B cell (primary cell): ENCODE measurements around the gene RGS7. TPM values are rescaled to one million over a fixed set of nuclear protein-coding genes. Genes with fewer than 3 reads are reported as not detected.

Source experiments
- ATAC-seq: fragments of 200-7000 bp; cut with Tn5 transposase; one replicate; pipeline ENCODE4 v1.10.0; 2021; ENCODE audit warnings: low read depth, mild to moderate bottlenecking, moderate number of reproducible peaks, moderate library complexity
- CTCF ChIA-PET: fragments of 350-600 bp; sonication (Branson Sonifier 250); formaldehyde crosslinking; loops from one replicate; lab custom pipeline; 2021; ENCODE audit warnings: antibody characterized with exemption, inconsistent platforms; lab: Charles Lee
- POLR2A ChIA-PET: fragments of 350-600 bp; sonication (Branson Sonifier 250); formaldehyde crosslinking; loops from one replicate; lab custom pipeline; 2021; ENCODE audit warnings: antibody characterized with exemption; lab: Charles Lee
- DNase-seq: peaks from one replicate; pipeline ENCODE4 v3.0.0; 2013
- H2AFZ ChIP-seq: 2 replicates; pipeline ENCODE4 v1.6.1; 2012; ENCODE audit warnings: mild to moderate bottlenecking, low read depth, low read length; ENCODE audit not compliant: insufficient read depth, poor library complexity, severe bottlenecking
- H3K27ac ChIP-seq, 2 donors: 1 replicate in 1 of 2; 2 replicates in 1 of 2; pipeline ENCODE4 v1.5.1; 2012 to 2013; ENCODE audit warnings: low read length in 2 of 2, mild to moderate bottlenecking in 2 of 2, moderate library complexity in 1 of 2
- H3K27me3 ChIP-seq, 4 experiments: fragments of 200-600 bp in 1 of 4; sonication (generic) in 1 of 4; replicated peaks in 1 of 4; 1 replicate in 2 of 4; 2 replicates in 2 of 4; pipeline versions ENCODE4 v1.6.1 to v1.7.0; 2013 to 2016; ENCODE audit warnings: low read length in 3 of 4, mild to moderate bottlenecking in 2 of 4, mixed read lengths in 1 of 4, moderate library complexity in 1 of 4; ENCODE audit not compliant: insufficient read depth in 4 of 4, control insufficient read depth in 3 of 4; ENCODE audit errors: control extremely low read depth in 1 of 4
- H3K36me3 ChIP-seq, 2 experiments: replicated peaks in 1 of 2; 1 replicate in 1 of 2; 2 replicates in 1 of 2; pipeline versions ENCODE4 v1.6.1 to v1.7.1; 2013; ENCODE audit warnings: low read length in 1 of 2; ENCODE audit not compliant: insufficient read depth in 2 of 2, control insufficient read depth in 1 of 2; ENCODE audit errors: control extremely low read depth in 1 of 2, extremely low read depth in 1 of 2
- H3K4me1 ChIP-seq, 2 donors: fragments of 200-600 bp in 1 of 2; sonication (generic) in 1 of 2; 1 replicate in 1 of 2; 2 replicates in 1 of 2; pipeline versions ENCODE4 v1.5.1 to v1.6.1; 2013 to 2017; ENCODE audit warnings: low read length in 2 of 2; ENCODE audit not compliant: control insufficient read depth in 2 of 2, insufficient read depth in 2 of 2
- H3K4me2 ChIP-seq: replicated peaks from 2 replicates; pipeline ENCODE3; 2012; ENCODE audit warnings: mild to moderate bottlenecking, low read depth, low read length; ENCODE audit not compliant: poor library complexity, severe bottlenecking
- H3K4me3 ChIP-seq, 5 experiments: fragments of 200-600 bp in 1 of 5; sonication (generic) in 1 of 5; 1 replicate in 3 of 5; 2 replicates in 2 of 5; pipeline versions ENCODE4 v1.5.1 to v1.7.0; 2011 to 2016; ENCODE audit warnings: low read length in 4 of 5, mild to moderate bottlenecking in 4 of 5, low read depth in 2 of 5, control low read depth in 1 of 5, moderate library complexity in 1 of 5; ENCODE audit not compliant: insufficient read depth in 1 of 5; ENCODE audit errors: control extremely low read depth in 1 of 5, extremely low read depth in 1 of 5
- H3K79me2 ChIP-seq: fragments of 200-600 bp; sonication (generic); one replicate; pipeline ENCODE4 v1.6.0; 2016; ENCODE audit warnings: low read length; ENCODE audit not compliant: control insufficient read depth, insufficient read depth
- H3K9ac ChIP-seq: fragments of 200-600 bp; sonication (generic); 2 replicates; pipeline ENCODE4 v1.6.1; 2017; ENCODE audit warnings: mild to moderate bottlenecking, low read length, moderate library complexity
- H3K9me3 ChIP-seq, 3 donors: one replicate each; pipeline versions ENCODE4 v1.6.1 to v1.7.1; 2013; ENCODE audit warnings: low read length in 2 of 3; ENCODE audit not compliant: control insufficient read depth in 2 of 3, insufficient read depth in 1 of 3; ENCODE audit errors: control extremely low read depth in 1 of 3
- H4K20me1 ChIP-seq: 2 replicates; pipeline ENCODE4 v1.6.0; 2012; ENCODE audit warnings: mild to moderate bottlenecking, low read length; ENCODE audit not compliant: insufficient read depth, control insufficient read depth, poor library complexity, severe bottlenecking
- H3K27ac Mint-ChIP-seq: one replicate; pipeline ENCODE4 v1.8.0; 2021; ENCODE audit warnings: mixed read lengths
- H3K27me3 Mint-ChIP-seq: one replicate; pipeline ENCODE4 v1.8.0; 2021; ENCODE audit warnings: mixed read lengths
- H3K4me1 Mint-ChIP-seq: one replicate; pipeline ENCODE4 v1.8.0; 2021; ENCODE audit warnings: mixed read lengths
- H3K4me3 Mint-ChIP-seq: one replicate; pipeline ENCODE4 v1.8.0; 2021; ENCODE audit warnings: mixed read lengths
- H3K9me3 Mint-ChIP-seq: one replicate; pipeline ENCODE4 v1.8.0; 2022; ENCODE audit warnings: mixed read lengths; ENCODE audit not compliant: insufficient read depth
- CTCF ChIP-seq: fragments of 200-600 bp; IDR thresholded peaks from one replicate; pipeline ENCODE4 v1.8.0; 2022; ENCODE audit warnings: antibody characterized with exemption, mild to moderate bottlenecking
- EZH2 ChIP-seq: IDR thresholded peaks from 2 replicates; pipeline ENCODE4 v1.6.1; 2012; ENCODE audit warnings: borderline replicate concordance, low read depth, mild to moderate bottlenecking, moderate library complexity, low read length; ENCODE audit not compliant: insufficient read depth, poor library complexity, severe bottlenecking
- WGBS: methylation state at CpG from one replicate; pipeline ENCODE4 v1.1.5; 2013; ENCODE audit warnings: missing lambda C conversion rate; ENCODE audit not compliant: insufficient coverage; 5-methylcytosine and 5-hydroxymethylcytosine counted together
- intact Hi-C: fragments of 100-400 bp; cut with micrococcal nuclease; formaldehyde crosslinking; loops from one replicate; pipeline ENCODE4 v1.10.0; 2022
- polyA plus RNA-seq: library from polyadenylated mRNA; depleted of rRNA; stranded (reverse); fragments of >200 nt; gene quantifications from 2 replicates; pipeline ENCODE4 v1.2.3, GENCODE V29; 2012
- total RNA-seq, 2 donors: library from RNA; stranded (reverse); fragments of 120-200 nt in 1 of 2; gene quantifications; 1 replicate in 1 of 2; 2 replicates in 1 of 2; pipeline versions ENCODE4 v1.2.3 to v1.2.4, GENCODE V29; 2013 to 2022

Gene RGS7
- total and polyA plus RNA-seq, 2 donors (not counting 1 experiment from before 2014, with no cell fraction given): 0.15 to 1.8 TPM

- no peak overlapping the region for H3K27ac ChIP-seq
- no peak for ATAC-seq
- no peak overlapping the region for H3K9ac ChIP-seq
- no peaks in the 10 kb centered on the region for H4K20me1 ChIP-seq
- ChIA-PET POLR2A (no interaction called here), CTCF (no interaction called here)
- no peaks in the 10 kb centered on the region for H3K4me1 ChIP-seq
- no peak for DNase-seq
- no peak overlapping the region for H3K4me3 ChIP-seq
- no peaks in the 10 kb centered on the region for H3K36me3 ChIP-seq
- Mint-ChIP-seq H3K27ac (no peak overlapping the region), H3K4me1 (no peaks in the 10 kb centered on the region), H3K4me3 (no peak overlapping the region), H3K27me3 (no peaks in the 10 kb centered on the region), H3K9me3 (no peaks in the 10 kb centered on the region)
- no peak overlapping the region for H2AFZ ChIP-seq
- no peaks in the 10 kb centered on the region for H3K79me2 ChIP-seq
- H3K9me3 ChIP-seq: no peaks in the 10 kb centered on the region
- no peaks in the 10 kb centered on the region for H3K27me3 ChIP-seq
- intact Hi-C loops: no loop called here
- no CpG with 5 or more reads among the region's 2 CpGs for WGBS
- H3K4me2 ChIP-seq: no peak overlapping the region
- TF ChIP-seq EZH2 (no peak), CTCF (no peak)
These were observed 552.5 kb downstream of the RGS7 start for GRCh38 chr1:240804475-240804874.

DNA sequence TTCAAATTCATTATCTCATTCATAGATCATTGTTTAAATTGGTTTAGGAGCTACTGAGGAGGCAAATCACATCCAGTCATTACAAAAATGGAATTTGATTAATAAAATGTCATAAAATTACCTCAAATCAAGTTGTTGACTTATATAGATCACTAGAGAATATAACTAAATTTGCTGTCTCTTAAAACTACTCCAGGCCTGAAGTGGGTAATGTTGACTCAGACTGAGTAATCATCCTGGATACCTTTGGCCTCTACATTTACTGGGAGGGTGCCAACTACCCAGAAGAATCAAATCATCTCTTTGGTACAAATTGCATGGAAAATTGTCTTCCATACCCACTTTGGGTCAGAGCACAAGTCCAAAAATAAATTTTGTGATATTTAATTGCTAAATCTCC lies 553.9 kb downstream of the RGS7 start:
- H3K4me1 Mint-ChIP-seq: no peaks in the 10 kb centered on the region
- ATAC-seq: no peak
- ChIA-PET POLR2A (no interaction called here), CTCF (no interaction called here)
- H3K4me3 Mint-ChIP-seq: no peak overlapping the region
- H3K27me3 ChIP-seq: no peaks in the 10 kb centered on the region
- H2AFZ ChIP-seq: no peak overlapping the region
- H3K4me1 ChIP-seq: no peaks in the 10 kb centered on the region
- H3K9me3 Mint-ChIP-seq: peaks cover 2% of the 10 kb centered on the region
- TF ChIP-seq EZH2 (no peak), CTCF (no peak)
- DNase-seq: no peak
- intact Hi-C loops: no loop called here
- no peaks in the 10 kb centered on the region for H3K27me3 Mint-ChIP-seq
- H3K9me3 ChIP-seq: no peaks in the 10 kb centered on the region
- H4K20me1 ChIP-seq: no peaks in the 10 kb centered on the region
- no peak overlapping the region for H3K9ac ChIP-seq
- no peak overlapping the region for H3K4me2 ChIP-seq
- H3K4me3 ChIP-seq: no peak overlapping the region
- H3K27ac ChIP-seq: no peak overlapping the region
- no peaks in the 10 kb centered on the region for H3K79me2 ChIP-seq
- no peak overlapping the region for H3K27ac Mint-ChIP-seq
- no peaks in the 10 kb centered on the region for H3K36me3 ChIP-seq
